ENCODE measurements around the gene SLIT2.

Gene SLIT2

DNA sequence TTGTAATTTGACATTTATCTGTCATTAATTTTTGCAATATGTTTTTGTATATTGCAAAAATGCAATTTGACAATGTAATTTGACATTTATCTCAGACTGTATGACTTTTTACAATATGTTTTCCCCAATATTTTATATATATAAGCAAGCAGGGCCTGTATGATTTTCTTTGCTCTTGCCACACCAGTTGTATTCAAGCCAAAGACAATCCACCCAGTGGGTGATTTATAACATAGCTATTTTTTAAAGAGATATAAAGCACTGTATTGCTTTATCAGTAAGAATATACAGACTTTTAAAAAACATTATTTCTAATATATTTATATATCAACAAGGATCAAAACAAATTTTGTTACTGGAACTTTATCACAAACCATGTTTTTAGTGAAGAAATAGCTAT, 47.3 kb downstream of the SLIT2 start:
- no peak for DNase-seq

- DNase-seq: no peak
Observed at GRCh38 chr4:20299515-20299914, 47.8 kb downstream of the SLIT2 start.

DNA sequence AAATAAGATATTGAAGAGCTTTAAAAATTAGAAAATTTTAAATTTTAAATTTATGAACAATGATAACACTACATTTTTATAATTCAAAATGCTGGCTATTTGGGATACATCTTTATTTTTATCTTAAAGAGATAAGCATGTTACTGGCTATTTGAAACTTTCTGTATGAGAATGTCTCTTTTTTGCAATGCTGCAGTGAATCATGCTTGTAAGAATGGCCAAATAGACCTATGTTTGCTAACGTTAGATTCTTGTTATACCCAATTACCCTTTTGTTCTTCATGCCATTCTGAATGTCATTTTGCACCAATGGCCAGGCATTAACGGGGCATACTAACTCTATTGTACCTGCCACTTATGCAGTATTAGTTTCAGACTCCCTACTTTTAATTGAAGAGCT, 49.5 kb downstream of the SLIT2 start:
- DNase-seq: no peak

Data from right kidney (tissue), 1 donor.